ENCODE measurements around the gene SMIM1.

Gene SMIM1

DNA sequence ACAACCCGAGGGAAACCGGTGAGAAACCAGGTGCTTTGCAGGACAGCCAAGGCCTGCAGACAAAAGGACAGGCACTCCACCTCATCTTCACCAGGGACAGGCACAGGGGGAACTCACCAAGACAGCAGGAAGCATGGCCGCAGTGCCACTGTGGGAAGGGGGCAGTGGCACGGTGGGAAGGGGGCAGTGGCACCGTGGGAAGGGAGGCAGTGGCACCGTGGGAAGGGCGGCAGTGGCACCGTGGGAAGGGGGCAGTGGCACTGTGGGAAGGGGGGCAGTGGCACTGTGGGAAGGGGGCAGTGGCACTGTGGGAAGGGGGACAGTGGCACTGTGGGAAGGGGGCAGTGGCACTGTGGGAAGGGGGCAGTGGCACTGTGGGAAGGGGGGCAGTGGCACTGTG is 52.1 kb downstream of the SMIM1 start:
- DNase-seq: no peak

GRCh38 chr1:3825356-3825755 is 52.8 kb downstream of the SMIM1 start:
- no peak for DNase-seq
